ENCODE measurements around the gene PLPP4.

The PLPP4 gene

GRCh38 chr10:120614680-120615079, 157.7 kb downstream of the PLPP4 start:
- H3K4me3 ChIP-seq (ENCODE audit: low read depth, low read length), result no peak overlapping the region
- DNase-seq (ENCODE audit: low read depth), result no peak
- TF ChIP-seq CTCF (IDR thresholded peaks at IDR 0.05; ENCODE audit: control insufficient read depth, extremely low read depth, insufficient read depth), result no peak

GRCh38 chr10:120616311-120616911, 159.4 kb downstream of the PLPP4 start:
- no peak overlapping the region for H3K4me3 ChIP-seq (ENCODE audit: low read depth, low read length)
- no peak for DNase-seq (ENCODE audit: low read depth)
- TF ChIP-seq CTCF (IDR thresholded peaks at IDR 0.05; ENCODE audit: control insufficient read depth, extremely low read depth, insufficient read depth), result no peak

GRCh38 chr10:120628197-120628596, 171.2 kb downstream of the PLPP4 start:
- no peak for DNase-seq (ENCODE audit: low read depth)
- TF ChIP-seq CTCF (IDR thresholded peaks at IDR 0.05; ENCODE audit: control insufficient read depth, extremely low read depth, insufficient read depth), result no peak
- H3K4me3 ChIP-seq (ENCODE audit: low read depth, low read length), result no peak overlapping the region

DNA sequence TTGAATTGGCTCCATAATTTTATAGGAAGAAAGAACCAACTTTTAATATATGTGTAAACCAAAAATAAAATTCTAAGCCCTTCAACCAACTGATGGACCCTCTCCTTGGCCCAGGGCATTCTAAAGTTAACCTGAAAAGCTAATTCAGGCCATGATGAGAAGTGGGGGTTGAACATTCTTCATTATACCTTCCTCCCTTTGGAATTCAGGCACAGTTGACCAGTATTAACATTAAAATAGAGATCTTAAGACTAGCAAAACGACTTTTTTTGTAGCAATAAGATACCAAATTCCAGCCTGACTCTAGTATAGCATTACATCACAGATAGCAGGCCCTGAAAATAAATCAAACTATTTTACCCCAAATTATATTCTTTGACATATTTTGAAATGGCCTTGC, 173.2 kb downstream of the PLPP4 start:
- no peak overlapping the region for H3K4me3 ChIP-seq (ENCODE audit: low read depth, low read length)
- DNase-seq (ENCODE audit: low read depth), result no peak
- TF ChIP-seq CTCF (IDR thresholded peaks at IDR 0.05; ENCODE audit: control insufficient read depth, extremely low read depth, insufficient read depth), result no peak

DNA sequence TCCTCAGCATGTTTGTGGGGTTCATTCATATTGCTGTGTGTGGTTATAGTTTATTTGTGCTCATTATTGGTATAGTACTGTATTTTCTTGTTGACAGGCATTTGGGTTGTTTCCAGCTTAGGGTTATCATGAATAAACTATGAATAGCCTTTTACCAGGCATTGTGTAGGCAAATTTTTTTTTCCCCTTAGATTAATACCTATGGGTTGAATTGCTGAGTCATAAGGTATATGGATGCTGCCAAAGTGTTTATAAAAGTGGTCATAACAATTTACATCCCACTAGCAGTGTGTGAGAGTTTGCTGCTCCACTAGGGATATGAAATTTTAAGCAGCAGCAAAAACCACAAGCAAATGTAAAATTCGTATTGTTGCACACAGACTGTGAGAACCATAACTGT, 175.0 kb downstream of the PLPP4 start:
- H3K4me3 ChIP-seq (ENCODE audit: low read depth, low read length), result no peak overlapping the region
- TF ChIP-seq CTCF (IDR thresholded peaks at IDR 0.05; ENCODE audit: control insufficient read depth, extremely low read depth, insufficient read depth), result no peak
- no peak for DNase-seq (ENCODE audit: low read depth)

DNA sequence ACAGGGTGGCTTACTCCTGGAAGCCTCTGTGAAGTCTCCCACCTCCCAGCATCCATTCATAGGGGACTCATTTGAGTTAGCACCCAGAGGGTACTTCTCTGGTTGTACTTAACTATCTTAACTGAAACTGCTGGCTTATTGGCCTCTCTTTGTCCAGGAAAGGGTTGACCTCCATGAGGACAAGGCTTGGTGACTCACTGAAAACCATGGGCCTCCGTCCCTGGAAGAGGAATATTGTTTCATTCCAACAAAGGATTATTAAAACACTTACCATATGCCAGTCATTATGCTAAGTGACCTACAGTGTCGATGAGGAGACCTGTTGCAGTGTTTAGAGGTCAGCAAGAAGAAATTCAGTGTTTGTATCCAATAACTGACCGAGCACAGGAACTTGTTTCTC, 175.9 kb downstream of the PLPP4 start:
- H3K4me3 ChIP-seq (ENCODE audit: low read depth, low read length), result no peak overlapping the region
- no peak for TF ChIP-seq CTCF (IDR thresholded peaks at IDR 0.05; ENCODE audit: control insufficient read depth, extremely low read depth, insufficient read depth)
- DNase-seq (ENCODE audit: low read depth), result no peak

- no peak overlapping the region for H3K4me3 ChIP-seq (ENCODE audit: low read depth, low read length)
- TF ChIP-seq CTCF (IDR thresholded peaks at IDR 0.05; ENCODE audit: control insufficient read depth, extremely low read depth, insufficient read depth), result no peak
- no peak for DNase-seq (ENCODE audit: low read depth)
Measured at GRCh38 chr10:120634659-120635058, 177.6 kb downstream of the PLPP4 start.

Data from LNCaP clone FGC (cell line).